GM23248 (cell line): ENCODE measurements around the gene ANKRD27.

Experiments
- EZH2 ChIP-seq: fragments of 200-600 bp; sonication (generic); IDR thresholded peaks from 2 replicates; pipeline ENCODE4 v1.6.1; 2018; ENCODE audit warnings: antibody characterized with exemption, mild to moderate bottlenecking; ENCODE audit not compliant: insufficient read depth, poor library complexity, severe bottlenecking
- EZH2phosphoT487 ChIP-seq: fragments of 200-600 bp; sonication (generic); IDR thresholded peaks from 2 replicates; pipeline ENCODE4 v1.6.1; 2018; ENCODE audit warnings: antibody characterized with exemption, moderate library complexity, mild to moderate bottlenecking, low read depth; ENCODE audit not compliant: insufficient read depth

GRCh38 chr19:32658075-32658474 is 16.9 kb downstream of the ANKRD27 start:
- TF ChIP-seq EZH2 (no peak), EZH2phosphoT487 (no peak)
